ENCODE measurements around the gene FCHO2.

GRCh38 chr5:72920690-72921502, 34.9 kb upstream of the FCHO2 start:
- TF ChIP-seq EZH2 (IDR thresholded peaks at IDR 0.05; ENCODE audit: insufficient read depth, poor library complexity, severe bottlenecking) (no peak), EZH2phosphoT487 (IDR thresholded peaks at IDR 0.05; ENCODE audit: insufficient read depth, low read depth) (no peak)

Data from GM23248 (cell line).